Caco-2 (cell line): Measurements from ENCODE around the gene TUBD1. TPM values are rescaled to one million over a fixed set of nuclear protein-coding genes. Genes with fewer than 3 reads are reported as not detected.

Source experiments
- BruUV-seq: library from RNA; stranded (reverse); fragments of 400-500 nt; replicated peaks from 2 replicates; lab custom pipeline; 2021; lab: Mats Ljungman, UMichigan
- CTCF ChIA-PET: fragments of 300-600 bp; sonication (Branson Sonifier 250); formaldehyde crosslinking; loops from one replicate; lab custom pipeline; 2022; ENCODE audit warnings: antibody characterized with exemption; lab: Charles Lee
- POLR2A ChIA-PET: fragments of 300-600 bp; sonication (Branson Sonifier 250); formaldehyde crosslinking; loops from one replicate; lab custom pipeline; 2022; ENCODE audit warnings: antibody characterized with exemption; lab: Charles Lee
- DNase-seq, 2 experiments: peaks; one replicate each; pipeline versions ENCODE4 v3.0.0 to v3.0.0-alpha.2; 2020 to 2022
- H3K27me3 ChIP-seq: replicated peaks from 2 replicates; pipeline ENCODE4 v1.6.0; 2011; ENCODE audit warnings: low read length; ENCODE audit not compliant: control insufficient read depth, insufficient read depth
- H3K36me3 ChIP-seq: 2 replicates; pipeline ENCODE4 v1.5.1; 2011; ENCODE audit warnings: low read length; ENCODE audit not compliant: control insufficient read depth, insufficient read depth
- H3K4me1 ChIP-seq: fragments of 250-450 bp; sonication (Bioruptor Pico); 2 replicates; pipeline ENCODE4 v1.5.1; 2020; ENCODE audit warnings: mild to moderate bottlenecking
- H3K4me3 ChIP-seq: 2 replicates; pipeline ENCODE4 v1.5.1; 2011; ENCODE audit warnings: low read depth, mild to moderate bottlenecking, control low read depth, low read length
- H3K9me3 ChIP-seq: fragments of 250-450 bp; sonication (Bioruptor Pico); 2 replicates; pipeline ENCODE4 v1.5.1; 2020; ENCODE audit warnings: mild to moderate bottlenecking, moderate library complexity
- H3K27ac Mint-ChIP-seq: one replicate; pipeline ENCODE4 v1.8.0; 2022; ENCODE audit warnings: mixed read lengths; ENCODE audit not compliant: unreplicated experiment
- H3K27me3 Mint-ChIP-seq: one replicate; pipeline ENCODE4 v1.8.0; 2022; ENCODE audit warnings: mixed read lengths; ENCODE audit not compliant: insufficient read depth, unreplicated experiment
- H3K36me3 Mint-ChIP-seq: one replicate; pipeline ENCODE4 v1.8.0; 2022; ENCODE audit warnings: mild to moderate bottlenecking, mixed read lengths; ENCODE audit not compliant: insufficient read depth, unreplicated experiment
- H3K4me1 Mint-ChIP-seq: one replicate; pipeline ENCODE4 v1.8.0; 2022; ENCODE audit warnings: low read depth, mixed read lengths; ENCODE audit not compliant: unreplicated experiment
- H3K4me3 Mint-ChIP-seq: one replicate; pipeline ENCODE4 v1.8.0; 2022; ENCODE audit warnings: mild to moderate bottlenecking, moderate library complexity, mixed read lengths; ENCODE audit not compliant: unreplicated experiment
- H3K9me3 Mint-ChIP-seq: one replicate; pipeline ENCODE4 v1.8.0; 2022; ENCODE audit warnings: mixed read lengths; ENCODE audit not compliant: unreplicated experiment
- CTCF ChIP-seq, 2 experiments: fragments of 200-600 bp in 1 of 2; IDR thresholded peaks; 1 replicate in 1 of 2; 2 replicates in 1 of 2; pipeline versions ENCODE4 v1.5.1 to v1.8.0; 2011 to 2022; ENCODE audit warnings: antibody characterized with exemption in 1 of 2, control low read depth in 1 of 2, inconsistent platforms in 1 of 2, low read depth in 1 of 2, low read length in 1 of 2, mild to moderate bottlenecking in 1 of 2, moderate library complexity in 1 of 2; ENCODE audit not compliant: insufficient read depth in 1 of 2, severe bottlenecking in 1 of 2, unreplicated experiment in 1 of 2
- intact Hi-C: fragments of 100-400 bp; cut with micrococcal nuclease; formaldehyde crosslinking; loops from one replicate; pipeline ENCODE4 v1.10.0; 2022; ENCODE audit not compliant: unreplicated experiment
- total RNA-seq: library from RNA; stranded (reverse); gene quantifications from 2 replicates; pipeline ENCODE4 v1.2.3, GENCODE V29; 2022

Gene TUBD1
- total RNA-seq, 1 experiment from 2014 or later, result 23.6 TPM

DNA sequence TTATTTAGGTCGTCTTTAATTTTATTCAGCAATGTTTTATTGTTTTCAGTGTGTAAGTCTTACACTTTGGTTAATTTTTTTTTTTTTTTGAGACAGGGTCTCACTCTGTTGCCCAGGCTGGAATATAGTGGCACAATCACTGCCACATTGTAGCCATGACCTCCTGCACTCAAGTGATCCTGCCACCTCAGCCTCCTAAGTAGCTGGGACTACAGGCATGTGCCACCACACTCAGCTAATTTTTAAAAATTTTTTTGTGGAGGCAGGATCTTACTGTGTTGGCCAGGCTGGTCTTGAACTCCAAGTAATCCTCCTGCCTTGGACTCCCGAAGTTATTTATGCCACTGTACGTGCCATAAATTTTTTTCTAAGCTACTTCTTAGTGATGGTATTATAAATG lies 14.7 kb upstream of the TUBD1 start:
- Histone ChIP-seq H3K4me1 (no peaks in the 10 kb centered on the region), H3K9me3 (peaks cover 4% of the 10 kb centered on the region; the same call in 1 of the 2 replicates), H3K36me3 (no peaks in the 10 kb centered on the region), H3K27me3 (no peaks in the 10 kb centered on the region), H3K4me3 (no peak overlapping the region)
- TF ChIP-seq CTCF (IDR thresholded peaks at IDR 0.05; ENCODE audit: insufficient read depth in 1 of 2, low read depth in 1 of 2, low read length in 1 of 2, severe bottlenecking in 1 of 2, unreplicated experiment in 1 of 2), result no peak
- BruUV-seq, result no TSS peak
- no peak for DNase-seq
- Mint-ChIP-seq H3K9me3 (no peaks in the 10 kb centered on the region), H3K36me3 (peaks cover 35% of the 10 kb centered on the region), H3K4me1 (no peaks in the 10 kb centered on the region), H3K27me3 (no peaks in the 10 kb centered on the region), H3K4me3 (no peak overlapping the region), H3K27ac (no peak overlapping the region)
- intact Hi-C loops, result no loop called here
- ChIA-PET CTCF (no interaction called here), POLR2A (no interaction called here)

DNA sequence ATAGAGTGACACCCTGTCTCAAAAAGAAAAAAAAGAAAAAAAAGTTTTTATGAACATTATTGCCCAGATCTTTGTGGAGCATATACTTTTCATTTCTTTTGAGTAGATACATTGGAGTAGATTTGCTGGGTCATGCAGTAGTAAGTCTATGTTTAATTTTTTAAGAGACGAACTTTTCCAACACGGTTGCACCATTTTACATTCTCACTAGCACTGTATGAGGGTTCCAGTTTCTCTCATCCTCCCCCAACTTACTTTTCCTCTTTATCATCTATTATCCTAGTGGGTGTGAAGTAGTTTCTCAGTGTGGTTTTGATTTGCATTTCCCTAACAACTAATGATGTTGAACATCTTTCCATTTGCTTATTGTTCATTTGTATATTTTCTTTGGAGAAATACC lies 10.7 kb upstream of the TUBD1 start:
- Mint-ChIP-seq H3K27me3 (no peaks in the 10 kb centered on the region), H3K36me3 (peaks cover 39% of the 10 kb centered on the region), H3K9me3 (no peaks in the 10 kb centered on the region), H3K4me1 (no peaks in the 10 kb centered on the region), H3K27ac (no peak overlapping the region), H3K4me3 (no peak overlapping the region)
- no peaks in the 10 kb centered on the region for H3K27me3 ChIP-seq
- TF ChIP-seq CTCF (IDR thresholded peaks at IDR 0.05; ENCODE audit: insufficient read depth in 1 of 2, low read depth in 1 of 2, low read length in 1 of 2, severe bottlenecking in 1 of 2, unreplicated experiment in 1 of 2), result no peak
- no peaks in the 10 kb centered on the region for H3K4me1 ChIP-seq
- ChIA-PET CTCF (no interaction called here), POLR2A (no interaction called here)
- no peak overlapping the region for H3K4me3 ChIP-seq
- no peak for DNase-seq
- peaks cover 4% of the 10 kb centered on the region; the same call in 1 of the 2 replicates for H3K9me3 ChIP-seq
- no peaks in the 10 kb centered on the region for H3K36me3 ChIP-seq
- BruUV-seq, result no TSS peak
- intact Hi-C loops, result no loop called here

DNA sequence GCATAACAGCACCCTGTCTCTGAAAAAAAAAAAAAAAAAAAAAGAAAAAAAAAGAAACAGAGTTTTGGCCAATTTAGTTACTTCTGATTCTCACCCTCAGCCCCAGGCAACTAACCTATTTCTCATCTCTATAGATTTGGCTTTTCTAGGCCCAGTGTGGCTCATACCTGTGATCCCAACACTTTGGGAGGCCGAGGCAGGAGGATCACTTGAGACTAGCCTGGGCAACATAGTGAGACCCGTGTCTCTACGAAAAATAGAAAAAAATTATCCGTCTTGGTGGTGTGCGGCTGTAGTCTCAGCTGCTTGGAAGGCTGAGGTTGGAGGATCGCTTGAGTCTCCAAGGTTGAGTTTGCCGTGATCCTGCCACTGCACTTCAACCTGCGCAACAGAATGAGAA lies 8.9 kb upstream of the TUBD1 start:
- H3K27ac Mint-ChIP-seq, result no peak overlapping the region
- Histone ChIP-seq H3K4me3 (no peak overlapping the region), H3K9me3 (peaks cover 4% of the 10 kb centered on the region; the same call in 1 of the 2 replicates), H3K36me3 (no peaks in the 10 kb centered on the region), H3K4me1 (no peaks in the 10 kb centered on the region), H3K27me3 (no peaks in the 10 kb centered on the region)
- BruUV-seq, result no TSS peak
- no peak for DNase-seq
- H3K27me3 Mint-ChIP-seq, result no peaks in the 10 kb centered on the region
- ChIA-PET POLR2A (no interaction called here), CTCF (no interaction called here)
- intact Hi-C loops, result no loop called here
- H3K9me3 Mint-ChIP-seq, result no peaks in the 10 kb centered on the region
- no peak for TF ChIP-seq CTCF (IDR thresholded peaks at IDR 0.05; ENCODE audit: insufficient read depth in 1 of 2, low read depth in 1 of 2, low read length in 1 of 2, severe bottlenecking in 1 of 2, unreplicated experiment in 1 of 2)
- H3K4me1 Mint-ChIP-seq, result peaks cover 2% of the 10 kb centered on the region
- H3K4me3 Mint-ChIP-seq, result no peak overlapping the region
- H3K36me3 Mint-ChIP-seq, result peaks cover 28% of the 10 kb centered on the region
